Left kidney (tissue), 8 donors: Measurements from ENCODE around the gene FUT3. TPM values are rescaled to one million over a fixed set of nuclear protein-coding genes. Genes with fewer than 3 reads are reported as not detected.
"Not testable (repeated sequence)": the region's sequence is repeated elsewhere in the genome, so short reads cannot be mapped to it uniquely, and the experiment has no call there.

Experiments used
- DNase-seq: peaks from one replicate; pipeline ENCODE4 v3.0.0-alpha.2; 2013
- long read RNA-seq, 8 donors: transcript quantifications; one replicate each; lab custom pipeline, GENCODE V29; 2026
- polyA plus RNA-seq: library from polyadenylated mRNA; unstranded; fragments of 120-200 nt; gene quantifications from one replicate; pipeline ENCODE4 v1.2.1, GENCODE V29; 2013; ENCODE audit not compliant: insufficient read length

Gene FUT3
- 1.2 TPM for polyA plus RNA-seq
- long read RNA-seq, donor 1 = 0 reads
- long read RNA-seq, donor 2 = 0 reads
- long read RNA-seq, donor 3 = 0 reads
- long read RNA-seq, donor 4 = 0 reads
- long read RNA-seq, donor 5 = 0 reads
- long read RNA-seq, donor 6 = 0 reads
- long read RNA-seq, donor 7 = 0 reads
- long read RNA-seq, donor 8 = 0 reads

- DNase-seq = no peak
These were observed at the start of gene FUT3 for GRCh38 chr19:5851302-5851701. FUT3 (minus strand) TSS chr19:5851449.

DNA sequence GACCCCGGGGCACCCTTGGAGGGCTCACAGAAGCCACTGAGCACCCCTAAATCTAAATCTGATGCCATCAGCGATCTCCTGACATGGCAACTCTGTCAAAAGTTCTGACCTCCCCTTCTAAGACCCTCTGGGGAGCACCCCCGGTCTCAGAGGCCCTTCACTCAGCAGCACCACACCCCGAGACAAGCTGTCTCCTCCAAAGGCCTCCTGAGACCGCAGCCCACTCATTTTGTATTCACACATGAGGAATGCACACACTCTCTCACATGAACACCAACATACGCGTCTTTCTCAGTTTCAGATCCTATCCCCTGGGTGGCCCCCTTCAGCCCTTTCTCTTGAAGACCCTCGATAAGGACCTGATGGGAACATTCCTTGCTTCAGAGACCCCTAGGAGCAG lies 49.7 kb upstream of the FUT3 start:
- DNase-seq = no peak

DNA sequence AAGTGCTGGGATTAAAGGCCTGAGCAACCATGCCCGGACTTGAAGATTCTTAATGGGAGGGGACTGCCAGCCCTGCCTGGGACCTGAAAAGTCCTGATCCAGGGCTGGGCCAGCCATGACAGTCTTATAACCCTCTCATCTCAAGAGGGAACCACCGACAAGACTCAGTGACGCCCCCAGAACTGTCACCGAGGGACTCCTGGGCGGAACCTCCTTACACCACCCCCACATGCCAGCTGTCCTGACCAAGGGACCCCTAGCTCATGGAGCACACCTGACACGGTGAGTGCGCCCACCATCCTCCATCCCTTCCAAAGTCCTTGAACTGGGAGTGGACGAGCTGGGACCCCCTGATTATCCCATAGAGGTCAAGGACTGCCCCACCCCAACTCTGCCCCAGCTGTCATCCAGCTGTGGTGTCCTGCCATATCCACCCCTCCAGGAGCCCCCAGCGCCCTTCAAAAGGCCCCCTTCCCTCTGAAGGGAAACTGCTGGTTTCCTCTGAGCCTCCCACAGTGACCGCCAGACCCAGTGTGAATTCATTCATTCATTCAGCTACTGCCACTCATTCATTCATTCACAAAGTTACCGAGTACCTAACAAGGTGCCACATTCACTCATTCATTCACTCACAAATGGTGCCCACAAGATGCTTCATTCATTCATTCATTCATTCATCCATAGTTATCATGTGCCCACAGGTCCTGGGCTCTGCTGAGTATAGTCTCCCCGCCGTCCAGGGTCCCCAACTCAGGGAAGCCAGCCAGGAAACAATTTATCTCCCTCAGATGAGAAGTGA lies 48.7 kb upstream of the FUT3 start:
- no peak for DNase-seq

DNA sequence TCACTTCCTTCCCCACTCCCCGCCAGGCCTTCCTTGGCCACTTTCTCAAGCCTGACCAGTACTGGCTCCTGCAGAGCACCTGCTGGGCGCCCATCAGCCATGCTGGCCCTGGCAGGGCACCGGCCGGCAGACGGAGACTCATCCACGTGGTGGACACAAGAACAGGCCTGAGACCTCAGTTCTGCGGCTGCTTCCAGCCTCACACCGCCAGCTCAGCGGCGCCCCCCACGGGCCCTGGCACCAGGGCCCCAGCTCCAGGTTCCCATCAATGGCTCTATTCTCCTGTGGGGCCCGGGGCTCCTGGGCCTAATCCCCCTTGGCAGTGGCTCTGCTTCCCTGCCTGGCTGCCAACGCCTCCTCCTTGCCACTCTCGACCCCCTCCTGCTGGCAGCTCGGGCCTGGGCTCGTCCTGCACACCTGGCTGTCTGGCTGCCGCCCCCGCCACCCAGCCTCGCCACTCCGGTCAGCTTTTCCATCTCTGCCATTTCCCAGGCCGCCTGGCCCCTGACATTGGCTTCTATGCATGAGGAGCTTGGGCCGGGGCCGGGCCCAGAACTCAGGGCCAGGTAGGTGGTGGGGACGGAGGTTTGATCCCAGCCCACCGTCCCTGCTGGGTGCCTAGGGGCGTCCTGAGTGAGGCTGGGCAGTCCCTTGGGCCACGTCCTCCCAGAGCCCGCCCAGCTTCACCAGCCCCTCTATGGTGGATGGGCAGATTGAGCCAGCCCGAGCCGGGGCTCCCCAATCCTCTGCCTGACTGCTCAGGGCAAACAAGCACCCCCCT lies 46.1 kb upstream of the FUT3 start:
- DNase-seq = no peak

DNA sequence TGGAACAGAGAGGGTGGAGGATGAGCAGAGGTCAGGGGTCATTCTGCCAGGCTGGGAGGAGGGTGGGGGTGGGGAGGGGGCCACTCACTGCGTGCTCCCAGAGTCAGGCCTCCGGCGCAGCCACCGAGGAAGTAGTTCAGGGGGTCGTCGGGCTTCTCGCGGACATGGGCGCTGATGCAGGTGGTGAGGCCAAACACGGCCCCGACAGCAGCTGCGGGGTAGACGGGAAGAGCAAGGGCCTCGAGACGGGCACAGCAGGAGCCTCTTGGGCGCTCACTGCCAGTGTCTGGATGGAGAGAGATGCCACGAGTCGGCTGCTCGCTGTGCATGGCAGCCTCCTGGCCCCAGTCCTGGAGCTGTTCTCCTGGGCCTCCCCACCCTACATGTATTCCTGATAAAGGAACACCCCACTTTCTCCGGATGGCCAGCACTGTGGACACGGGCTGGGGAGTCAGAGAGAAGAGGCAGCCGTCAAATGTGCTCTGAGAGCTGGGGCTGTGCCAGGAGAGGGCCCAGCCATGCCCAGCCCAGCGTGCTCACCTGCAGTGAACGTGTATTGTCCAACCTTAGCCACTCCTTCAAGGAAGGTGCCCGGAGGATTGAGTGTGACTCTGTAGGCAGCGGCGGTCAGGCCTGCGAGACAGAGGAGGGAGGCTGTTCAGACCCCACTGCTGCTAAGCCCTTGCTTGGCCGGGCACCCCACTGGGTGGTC lies 45.3 kb upstream of the FUT3 start:
- no peak for DNase-seq

- DNase-seq = no peak
These were observed 44.6 kb upstream of the FUT3 start for GRCh38 chr19:5895890-5896289.

- DNase-seq = no peak
These were observed 44.2 kb upstream of the FUT3 start for GRCh38 chr19:5895409-5895808.

GRCh38 chr19:5894704-5895349 lies 43.6 kb upstream of the FUT3 start:
- DNase-seq = no peak

DNA sequence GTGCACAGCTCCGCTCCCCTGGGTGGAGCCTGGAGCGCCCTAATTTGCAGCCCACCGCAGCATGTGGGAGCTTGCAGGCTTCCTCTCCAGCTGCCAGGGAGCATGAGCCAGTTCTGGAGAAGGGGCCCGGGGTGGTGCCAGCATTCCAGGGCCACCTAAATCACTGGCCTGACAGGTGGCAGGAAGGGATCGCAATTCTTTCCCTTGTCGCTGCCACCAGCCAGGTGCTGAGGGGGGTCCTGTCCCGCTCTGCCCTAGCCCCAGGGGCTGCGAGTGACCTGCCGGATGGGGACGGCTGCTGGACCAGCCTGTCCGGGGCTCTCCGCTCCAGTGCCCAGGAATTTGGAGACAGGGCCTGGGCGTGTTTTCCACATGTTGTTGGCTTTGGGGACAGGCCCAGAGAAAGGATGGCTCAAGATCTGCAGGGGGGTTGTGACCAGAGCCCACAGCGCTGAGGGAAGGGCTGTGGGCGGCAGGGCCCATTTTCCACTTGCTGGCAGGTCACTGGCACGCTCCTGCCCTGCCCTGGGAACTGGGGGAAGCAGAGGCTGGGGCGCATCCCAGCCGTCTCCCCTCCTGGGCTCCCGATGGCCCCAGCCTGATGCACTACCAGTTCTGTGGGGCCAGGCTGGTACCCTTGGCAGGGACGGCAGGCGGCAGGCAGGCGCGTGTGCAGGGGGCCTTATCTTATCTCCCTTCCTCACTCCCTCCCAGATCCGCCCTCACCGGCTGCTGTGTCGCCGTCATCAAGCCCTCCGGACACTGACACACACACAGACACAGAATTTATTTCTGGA lies 42.9 kb upstream of the FUT3 start:
- no peak for DNase-seq

DNA sequence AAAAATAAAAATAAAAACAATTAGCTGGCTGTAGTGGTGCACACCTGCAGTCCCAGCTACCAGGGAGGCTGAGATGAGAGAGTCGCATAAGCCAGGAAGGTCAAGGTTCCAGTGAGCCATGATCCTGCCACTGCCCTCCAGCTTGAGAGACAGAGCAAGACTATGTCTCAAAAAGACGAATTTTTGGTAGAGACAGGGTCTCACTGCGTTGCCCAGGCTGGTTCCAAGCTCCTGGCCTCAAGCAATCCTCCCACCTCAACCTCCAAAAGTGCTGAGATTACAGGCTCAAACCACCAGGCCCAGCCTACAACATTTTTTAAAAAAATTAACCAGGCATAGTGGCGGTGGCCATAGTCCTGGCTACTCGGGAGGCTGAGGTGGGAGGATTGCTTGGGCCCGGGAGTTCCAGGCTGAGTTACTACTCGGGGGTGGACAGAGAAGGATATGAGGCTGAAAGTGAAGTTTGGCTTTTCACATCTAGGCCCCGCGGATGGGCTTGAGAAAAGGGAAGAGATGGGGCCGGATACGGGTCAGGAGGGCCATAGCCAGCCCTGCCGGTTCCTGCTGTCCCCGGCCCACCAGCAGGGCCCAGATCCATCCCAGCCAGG lies 42.2 kb upstream of the FUT3 start:
- no peak for DNase-seq

GRCh38 chr19:5892772-5893275 lies 41.6 kb upstream of the FUT3 start:
- DNase-seq = no peak

GRCh38 chr19:5891938-5892771 lies 40.9 kb upstream of the FUT3 start:
- no peak for DNase-seq

GRCh38 chr19:5891572-5891937 lies 40.3 kb upstream of the FUT3 start:
- no peak for DNase-seq

DNA sequence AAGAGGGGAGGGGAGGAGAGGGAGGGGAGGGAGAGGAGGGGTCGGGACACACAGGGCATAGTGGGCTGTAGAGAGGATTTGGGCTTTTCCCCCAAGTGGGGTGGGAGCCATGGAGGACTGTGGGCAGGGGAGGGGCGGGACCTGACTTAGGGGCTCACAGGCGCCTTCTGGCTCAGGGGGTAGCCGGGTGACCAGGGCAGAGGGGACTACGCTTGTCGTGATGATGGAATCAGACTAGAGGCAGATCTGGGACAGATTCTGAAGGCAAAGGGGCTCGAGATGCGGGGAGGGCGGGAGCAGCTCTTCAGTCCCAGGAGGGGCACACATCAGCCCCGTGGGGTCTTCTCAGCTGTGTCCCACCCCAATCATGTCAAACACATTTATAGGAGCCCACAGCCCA lies 38.9 kb upstream of the FUT3 start:
- DNase-seq = no peak

DNA sequence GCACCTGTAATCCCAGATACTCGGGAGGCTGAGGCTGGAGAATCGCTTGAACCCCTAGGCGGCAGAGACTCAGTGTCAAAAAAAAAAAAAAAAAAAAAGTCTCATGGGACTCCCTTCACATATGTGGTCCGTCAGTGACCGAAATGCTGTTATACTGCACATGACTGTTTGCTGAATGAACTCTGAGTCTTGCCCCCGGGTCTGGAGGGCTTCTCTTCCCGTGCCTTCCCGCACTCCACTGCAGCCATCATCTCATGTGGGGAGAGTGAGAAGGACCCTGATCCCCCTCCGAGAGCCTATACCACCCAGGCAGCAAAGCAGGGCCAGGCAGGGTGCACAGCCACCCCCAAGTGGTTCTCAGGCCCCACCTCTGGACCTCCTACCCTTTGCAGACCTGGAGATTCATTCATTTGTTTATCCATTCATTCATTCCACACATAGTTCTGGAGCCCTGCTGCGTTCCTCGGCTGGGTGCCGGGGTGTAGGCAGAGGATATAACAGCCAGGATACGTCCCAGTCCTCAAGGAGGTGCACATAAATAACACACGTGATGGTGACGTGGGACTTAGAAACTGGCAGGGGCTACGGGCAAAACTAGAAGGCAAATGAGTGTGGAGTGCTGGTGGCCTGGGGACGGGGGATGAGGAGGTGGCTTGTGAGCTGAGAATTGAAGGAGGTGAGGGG lies 38.2 kb upstream of the FUT3 start:
- no peak for DNase-seq

DNA sequence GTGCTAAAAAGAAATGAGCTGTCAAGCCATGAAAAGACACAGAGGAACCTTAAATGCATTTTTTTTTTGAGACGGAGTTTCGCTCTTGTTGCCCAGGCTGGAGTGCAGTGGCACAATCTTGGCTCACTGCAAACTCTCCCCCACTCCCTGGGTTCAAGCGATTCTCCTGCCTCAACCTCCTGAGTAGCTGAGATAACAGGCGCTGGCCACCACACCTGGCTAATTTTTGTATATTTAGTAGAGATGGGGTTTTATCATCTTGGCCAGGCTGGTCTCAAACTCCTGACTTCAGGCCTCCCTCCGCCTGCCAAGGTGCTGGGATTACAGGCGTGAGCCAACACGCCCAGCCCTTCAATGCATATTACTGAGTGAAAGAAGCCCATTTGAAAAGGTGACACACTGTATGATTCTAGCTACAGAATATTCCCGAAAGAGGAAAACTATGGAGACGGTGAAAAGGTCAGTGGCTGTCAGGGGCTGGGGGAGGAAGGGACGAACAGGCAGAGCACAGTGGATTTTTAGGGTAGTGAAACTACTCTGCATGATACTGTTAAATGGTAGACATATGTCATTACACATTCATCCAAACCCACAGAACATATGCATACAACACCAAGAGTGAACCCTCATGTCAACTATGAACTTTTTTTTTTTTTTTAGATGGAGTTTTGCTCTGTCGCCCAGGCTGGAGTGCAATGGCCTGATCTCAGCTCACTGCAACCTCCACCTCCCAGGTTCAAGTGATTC lies 33.0 kb upstream of the FUT3 start:
- DNase-seq = not testable (repeated sequence)

DNA sequence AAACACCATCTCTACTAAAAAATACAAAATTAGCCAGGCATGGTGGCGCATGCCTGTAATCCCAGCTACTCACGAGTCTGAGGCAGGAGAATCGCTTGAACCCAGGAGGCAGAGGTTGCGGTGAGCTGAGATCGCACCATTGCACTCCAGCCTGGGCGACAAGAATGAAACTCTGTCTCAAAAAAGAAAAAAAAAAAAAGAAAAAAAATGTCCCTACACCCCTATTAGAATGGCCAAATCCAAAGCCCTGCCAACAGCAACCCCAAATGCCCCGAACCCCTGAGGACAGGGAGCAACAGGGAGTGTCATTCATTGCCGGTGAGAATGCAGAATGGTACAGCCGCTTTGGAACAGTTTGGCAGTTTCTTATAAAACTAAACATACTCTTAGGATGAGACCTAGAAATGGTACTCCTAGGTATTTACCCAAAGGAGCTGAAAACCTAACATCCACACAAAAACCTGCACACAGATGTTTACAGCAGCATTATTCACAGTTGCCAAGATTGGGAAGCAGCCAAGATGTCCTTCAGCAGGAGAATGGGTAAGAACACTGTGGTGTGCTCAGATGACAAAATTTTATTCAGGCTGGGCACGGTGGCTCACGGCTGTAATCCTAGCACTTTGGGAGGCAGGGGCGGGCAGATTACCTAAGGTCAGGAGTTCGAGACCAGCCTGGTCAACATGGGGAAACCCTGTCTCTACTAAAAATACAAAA lies 32.1 kb upstream of the FUT3 start:
- DNase-seq = not testable (repeated sequence)
